ENCODE data around the gene TTC28. TPM values are rescaled to one million over a fixed set of nuclear protein-coding genes. Genes with fewer than 3 reads are reported as not detected.

The TTC28 gene
- total and polyA plus RNA-seq, 10 of the 15 experiments (the other 5 are each of a cell fraction or from before 2014, with no cell fraction given), result 0.15 to 8.4 (median 1.4) TPM

DNA sequence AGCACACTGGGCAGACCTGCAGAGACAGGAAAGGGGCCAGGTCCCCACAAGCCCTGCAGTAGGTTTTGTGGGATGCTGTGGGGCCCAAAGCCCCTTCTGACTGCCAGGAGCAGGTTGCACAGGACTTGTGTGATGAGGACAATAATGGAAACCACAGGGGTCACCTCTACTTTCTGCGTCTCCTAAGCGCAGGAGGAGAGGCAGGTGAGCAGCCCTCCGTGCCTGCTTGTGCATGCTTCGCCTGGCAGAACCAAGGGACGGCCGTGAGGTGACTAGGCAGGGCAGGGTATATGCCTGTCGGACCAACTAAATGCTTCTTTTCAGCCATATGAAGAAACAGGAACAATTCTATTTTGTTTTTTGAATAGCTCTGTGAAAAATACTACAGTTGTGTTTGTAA lies 682.7 kb downstream of the TTC28 start (continued):
- TF ChIP-seq, protein P1, sequence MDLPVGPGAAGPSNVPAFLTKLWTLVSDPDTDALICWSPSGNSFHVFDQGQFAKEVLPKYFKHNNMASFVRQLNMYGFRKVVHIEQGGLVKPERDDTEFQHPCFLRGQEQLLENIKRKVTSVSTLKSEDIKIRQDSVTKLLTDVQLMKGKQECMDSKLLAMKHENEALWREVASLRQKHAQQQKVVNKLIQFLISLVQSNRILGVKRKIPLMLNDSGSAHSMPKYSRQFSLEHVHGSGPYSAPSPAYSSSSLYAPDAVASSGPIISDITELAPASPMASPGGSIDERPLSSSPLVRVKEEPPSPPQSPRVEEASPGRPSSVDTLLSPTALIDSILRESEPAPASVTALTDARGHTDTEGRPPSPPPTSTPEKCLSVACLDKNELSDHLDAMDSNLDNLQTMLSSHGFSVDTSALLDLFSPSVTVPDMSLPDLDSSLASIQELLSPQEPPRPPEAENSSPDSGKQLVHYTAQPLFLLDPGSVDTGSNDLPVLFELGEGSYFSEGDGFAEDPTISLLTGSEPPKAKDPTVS (IDR thresholded peaks at IDR 0.05; ENCODE audit: low read depth, low read length), result no peak

DNA sequence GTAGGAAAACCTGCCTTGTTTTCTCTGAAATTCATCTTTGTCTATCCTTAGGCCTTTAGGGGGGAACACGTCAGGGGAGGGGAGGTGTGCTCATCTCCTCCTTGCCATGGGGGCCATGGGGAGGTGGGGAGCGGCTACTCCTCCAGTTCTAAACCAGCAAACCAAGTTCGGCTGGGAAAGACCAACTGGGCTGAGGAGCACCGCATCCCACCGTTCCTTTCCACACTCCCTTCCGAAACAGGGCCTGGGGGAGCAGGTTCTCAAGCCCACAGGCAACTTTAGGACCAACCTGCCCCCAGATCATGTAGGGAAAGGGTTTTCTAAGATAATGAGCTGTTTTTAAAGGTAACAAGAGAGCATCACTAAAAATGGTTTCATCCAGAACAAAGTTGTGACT lies 683.1 kb downstream of the TTC28 start:
- 61% methylated on average over 4 of the region's 6 CpGs for WGBS (ENCODE audit: insufficient coverage, insufficient replicate concordance, low lambda C conversion rate, missing lambda C conversion rate)
- Histone ChIP-seq H2AFZ (ENCODE audit: control insufficient read depth, low read depth, low read length) (no peak overlapping the region), H3K79me2 (ENCODE audit: control insufficient read depth, insufficient read depth, low read length) (no peaks in the 10 kb centered on the region), H3K27ac (ENCODE audit: control insufficient read depth, insufficient read depth) (no peak overlapping the region), H3K9ac (ENCODE audit: control insufficient read depth, insufficient read depth, low read length) (no peak overlapping the region), H3K36me3 (ENCODE audit: control insufficient read depth in 2 of 2, insufficient read depth in 2 of 2, low read length in 1 of 2) (no peaks in the 10 kb centered on the region), H3K4me3 (no peak overlapping the region), H3K27me3 (replicated peaks in 1 of 2; ENCODE audit: control insufficient read depth in 2 of 2, insufficient read depth in 2 of 2, low read length in 1 of 2) (no peaks in the 10 kb centered on the region), H4K20me1 (ENCODE audit: control insufficient read depth, insufficient read depth) (no peaks in the 10 kb centered on the region), H3K9me3 (replicated peaks; ENCODE audit: control insufficient read depth, insufficient read depth, low read length) (no peaks in the 10 kb centered on the region), H3K4me2 (ENCODE audit: control insufficient read depth, insufficient read depth) (no peak overlapping the region), H3K4me1 (ENCODE audit: control insufficient read depth, insufficient read depth, low read length) (no peaks in the 10 kb centered on the region)
- no peak for FAIRE-seq
- DNase-seq (ENCODE audit: low read depth, low spot score), result no peak
- in situ Hi-C loops (cut with MboI) (no loop called here), intact Hi-C loops (cut with micrococcal nuclease; ENCODE audit: unreplicated experiment) (no loop called here)
- BruUV-seq (replicated peaks), result no TSS peak
- ChIA-PET RAD21 (ENCODE audit: unreplicated experiment) (no interaction called here), SMC1A (ENCODE audit: uncharacterized antibody, unreplicated experiment) (no interaction called here), POLR2A (no interaction called here), CTCF (no interaction called here)
- ATAC-seq, result no peak
- no peak for TF ChIP-seq RFX5 (IDR thresholded peaks at IDR 0.05; ENCODE audit: low read depth, low read length)
- TF ChIP-seq, protein P2, sequence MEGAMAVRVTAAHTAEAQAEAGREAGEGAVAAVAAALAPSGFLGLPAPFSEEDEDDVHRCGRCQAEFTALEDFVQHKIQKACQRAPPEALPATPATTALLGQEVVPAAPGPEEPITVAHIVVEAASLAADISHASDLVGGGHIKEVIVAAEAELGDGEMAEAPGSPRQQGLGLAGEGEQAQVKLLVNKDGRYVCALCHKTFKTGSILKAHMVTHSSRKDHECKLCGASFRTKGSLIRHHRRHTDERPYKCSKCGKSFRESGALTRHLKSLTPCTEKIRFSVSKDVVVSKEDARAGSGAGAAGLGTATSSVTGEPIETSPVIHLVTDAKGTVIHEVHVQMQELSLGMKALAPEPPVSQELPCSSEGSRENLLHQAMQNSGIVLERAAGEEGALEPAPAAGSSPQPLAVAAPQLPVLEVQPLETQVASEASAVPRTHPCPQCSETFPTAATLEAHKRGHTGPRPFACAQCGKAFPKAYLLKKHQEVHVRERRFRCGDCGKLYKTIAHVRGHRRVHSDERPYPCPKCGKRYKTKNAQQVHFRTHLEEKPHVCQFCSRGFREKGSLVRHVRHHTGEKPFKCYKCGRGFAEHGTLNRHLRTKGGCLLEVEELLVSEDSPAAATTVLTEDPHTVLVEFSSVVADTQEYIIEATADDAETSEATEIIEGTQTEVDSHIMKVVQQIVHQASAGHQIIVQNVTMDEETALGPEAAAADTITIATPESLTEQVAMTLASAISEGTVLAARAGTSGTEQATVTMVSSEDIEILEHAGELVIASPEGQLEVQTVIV (IDR thresholded peaks at IDR 0.05; ENCODE audit: borderline replicate concordance, partially characterized antibody), result no peak
- no peak for TF ChIP-seq TCF7 (IDR thresholded peaks at IDR 0.05; ENCODE audit: borderline replicate concordance)
- no peak for TF ChIP-seq CHD1 (IDR thresholded peaks at IDR 0.05; ENCODE audit: low read depth, low read length)
- no peak for TF ChIP-seq NBN (IDR thresholded peaks at IDR 0.05)
- no peak for TF ChIP-seq FOXM1 (IDR thresholded peaks at IDR 0.05; ENCODE audit: low read depth, low read length)
- TF ChIP-seq EP300 (IDR thresholded peaks at IDR 0.05; ENCODE audit: borderline replicate concordance in 1 of 2, control insufficient read depth in 1 of 2, low read depth in 2 of 2, low read length in 2 of 2), result no peak
- no peak for TF ChIP-seq ZSCAN29 (IDR thresholded peaks at IDR 0.05)
- TF ChIP-seq GABPA (IDR thresholded peaks at IDR 0.05; ENCODE audit: low read depth), result no peak
- no peak for TF ChIP-seq POU2F2 (IDR thresholded peaks at IDR 0.05; ENCODE audit: borderline replicate concordance, low read depth, low read length)
- TF ChIP-seq, protein P3, sequence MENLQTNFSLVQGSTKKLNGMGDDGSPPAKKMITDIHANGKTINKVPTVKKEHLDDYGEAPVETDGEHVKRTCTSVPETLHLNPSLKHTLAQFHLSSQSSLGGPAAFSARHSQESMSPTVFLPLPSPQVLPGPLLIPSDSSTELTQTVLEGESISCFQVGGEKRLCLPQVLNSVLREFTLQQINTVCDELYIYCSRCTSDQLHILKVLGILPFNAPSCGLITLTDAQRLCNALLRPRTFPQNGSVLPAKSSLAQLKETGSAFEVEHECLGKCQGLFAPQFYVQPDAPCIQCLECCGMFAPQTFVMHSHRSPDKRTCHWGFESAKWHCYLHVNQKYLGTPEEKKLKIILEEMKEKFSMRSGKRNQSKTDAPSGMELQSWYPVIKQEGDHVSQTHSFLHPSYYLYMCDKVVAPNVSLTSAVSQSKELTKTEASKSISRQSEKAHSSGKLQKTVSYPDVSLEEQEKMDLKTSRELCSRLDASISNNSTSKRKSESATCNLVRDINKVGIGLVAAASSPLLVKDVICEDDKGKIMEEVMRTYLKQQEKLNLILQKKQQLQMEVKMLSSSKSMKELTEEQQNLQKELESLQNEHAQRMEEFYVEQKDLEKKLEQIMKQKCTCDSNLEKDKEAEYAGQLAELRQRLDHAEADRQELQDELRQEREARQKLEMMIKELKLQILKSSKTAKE (IDR thresholded peaks at IDR 0.05; ENCODE audit: low read depth, poor library complexity, severe bottlenecking), result no peak
- no peak for TF ChIP-seq RB1 (IDR thresholded peaks at IDR 0.05; ENCODE audit: borderline replicate concordance)
- TF ChIP-seq, protein P4, sequence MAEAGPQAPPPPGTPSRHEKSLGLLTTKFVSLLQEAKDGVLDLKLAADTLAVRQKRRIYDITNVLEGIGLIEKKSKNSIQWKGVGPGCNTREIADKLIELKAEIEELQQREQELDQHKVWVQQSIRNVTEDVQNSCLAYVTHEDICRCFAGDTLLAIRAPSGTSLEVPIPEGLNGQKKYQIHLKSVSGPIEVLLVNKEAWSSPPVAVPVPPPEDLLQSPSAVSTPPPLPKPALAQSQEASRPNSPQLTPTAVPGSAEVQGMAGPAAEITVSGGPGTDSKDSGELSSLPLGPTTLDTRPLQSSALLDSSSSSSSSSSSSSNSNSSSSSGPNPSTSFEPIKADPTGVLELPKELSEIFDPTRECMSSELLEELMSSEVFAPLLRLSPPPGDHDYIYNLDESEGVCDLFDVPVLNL (IDR thresholded peaks at IDR 0.05; ENCODE audit: low read depth, low read length), result no peak

Data from GM12878 (cell line).